ENCODE results near the gene FBXL5. TPM values are rescaled to one million over a fixed set of nuclear protein-coding genes. Genes with fewer than 3 reads are reported as not detected.

FBXL5 gene
- total and polyA plus RNA-seq, 9 of the 15 experiments (the other 6 are each of a cell fraction or from before 2014, with no cell fraction given), result 6.0 to 35.2 (median 22.1) TPM

- TF ChIP-seq, protein P1, sequence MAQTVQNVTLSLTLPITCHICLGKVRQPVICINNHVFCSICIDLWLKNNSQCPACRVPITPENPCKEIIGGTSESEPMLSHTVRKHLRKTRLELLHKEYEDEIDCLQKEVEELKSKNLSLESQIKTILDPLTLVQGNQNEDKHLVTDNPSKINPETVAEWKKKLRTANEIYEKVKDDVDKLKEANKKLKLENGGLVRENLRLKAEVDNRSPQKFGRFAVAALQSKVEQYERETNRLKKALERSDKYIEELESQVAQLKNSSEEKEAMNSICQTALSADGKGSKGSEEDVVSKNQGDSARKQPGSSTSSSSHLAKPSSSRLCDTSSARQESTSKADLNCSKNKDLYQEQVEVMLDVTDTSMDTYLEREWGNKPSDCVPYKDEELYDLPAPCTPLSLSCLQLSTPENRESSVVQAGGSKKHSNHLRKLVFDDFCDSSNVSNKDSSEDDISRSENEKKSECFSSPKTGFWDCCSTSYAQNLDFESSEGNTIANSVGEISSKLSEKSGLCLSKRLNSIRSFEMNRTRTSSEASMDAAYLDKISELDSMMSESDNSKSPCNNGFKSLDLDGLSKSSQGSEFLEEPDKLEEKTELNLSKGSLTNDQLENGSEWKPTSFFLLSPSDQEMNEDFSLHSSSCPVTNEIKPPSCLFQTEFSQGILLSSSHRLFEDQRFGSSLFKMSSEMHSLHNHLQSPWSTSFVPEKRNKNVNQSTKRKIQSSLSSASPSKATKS (CRISPR knock-in tag; IDR thresholded peaks at IDR 0.05), result no peak
- no peak for TF ChIP-seq PTRF (tag; IDR thresholded peaks at IDR 0.05)
- no peak for TF ChIP-seq THAP12 (CRISPR knock-in tag; IDR thresholded peaks at IDR 0.05)
- no peak for TF ChIP-seq NR2F6 (CRISPR knock-in tag; IDR thresholded peaks at IDR 0.05)
- no peak for TF ChIP-seq ZMIZ1 (IDR thresholded peaks at IDR 0.05; ENCODE audit: low read depth in 2 of 2, low read length in 2 of 2)
- TF ChIP-seq SMC3 (conservative IDR thresholded peaks at IDR 0.05; ENCODE audit: insufficient read depth, low read depth, low read length), result no peak
- peak; percentile 60; the same call in 1 of the 2 replicates for TF ChIP-seq ZKSCAN8 (CRISPR knock-in tag; IDR thresholded peaks at IDR 0.05)
- TF ChIP-seq DPF2 (IDR thresholded peaks at IDR 0.05), result no peak
- TF ChIP-seq ZNF764 (CRISPR knock-in tag; IDR thresholded peaks at IDR 0.05; ENCODE audit: low read depth), result no peak
- no peak for TF ChIP-seq MED1 (CRISPR knock-in tag; IDR thresholded peaks at IDR 0.05; ENCODE audit: borderline replicate concordance)
- no peak for TF ChIP-seq ZNF431 (CRISPR knock-in tag; IDR thresholded peaks at IDR 0.05)
- TF ChIP-seq, protein P2, sequence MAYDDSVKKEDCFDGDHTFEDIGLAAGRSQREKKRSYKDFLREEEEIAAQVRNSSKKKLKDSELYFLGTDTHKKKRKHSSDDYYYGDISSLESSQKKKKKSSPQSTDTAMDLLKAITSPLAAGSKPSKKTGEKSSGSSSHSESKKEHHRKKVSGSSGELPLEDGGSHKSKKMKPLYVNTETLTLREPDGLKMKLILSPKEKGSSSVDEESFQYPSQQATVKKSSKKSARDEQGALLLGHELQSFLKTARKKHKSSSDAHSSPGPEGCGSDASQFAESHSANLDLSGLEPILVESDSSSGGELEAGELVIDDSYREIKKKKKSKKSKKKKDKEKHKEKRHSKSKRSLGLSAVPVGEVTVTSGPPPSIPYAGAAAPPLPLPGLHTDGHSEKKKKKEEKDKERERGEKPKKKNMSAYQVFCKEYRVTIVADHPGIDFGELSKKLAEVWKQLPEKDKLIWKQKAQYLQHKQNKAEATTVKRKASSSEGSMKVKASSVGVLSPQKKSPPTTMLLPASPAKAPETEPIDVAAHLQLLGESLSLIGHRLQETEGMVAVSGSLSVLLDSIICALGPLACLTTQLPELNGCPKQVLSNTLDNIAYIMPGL (CRISPR knock-in tag; IDR thresholded peaks at IDR 0.05), result no peak; the same call in 1 of the 2 replicates
- TF ChIP-seq, protein P3, sequence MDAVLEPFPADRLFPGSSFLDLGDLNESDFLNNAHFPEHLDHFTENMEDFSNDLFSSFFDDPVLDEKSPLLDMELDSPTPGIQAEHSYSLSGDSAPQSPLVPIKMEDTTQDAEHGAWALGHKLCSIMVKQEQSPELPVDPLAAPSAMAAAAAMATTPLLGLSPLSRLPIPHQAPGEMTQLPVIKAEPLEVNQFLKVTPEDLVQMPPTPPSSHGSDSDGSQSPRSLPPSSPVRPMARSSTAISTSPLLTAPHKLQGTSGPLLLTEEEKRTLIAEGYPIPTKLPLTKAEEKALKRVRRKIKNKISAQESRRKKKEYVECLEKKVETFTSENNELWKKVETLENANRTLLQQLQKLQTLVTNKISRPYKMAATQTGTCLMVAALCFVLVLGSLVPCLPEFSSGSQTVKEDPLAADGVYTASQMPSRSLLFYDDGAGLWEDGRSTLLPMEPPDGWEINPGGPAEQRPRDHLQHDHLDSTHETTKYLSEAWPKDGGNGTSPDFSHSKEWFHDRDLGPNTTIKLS (IDR thresholded peaks at IDR 0.05; ENCODE audit: borderline replicate concordance, low read depth), result no peak
These were observed at the start of gene FBXL5 (continued) for GRCh38 chr4:15655223-15656037.
